Hematopoietic multipotent progenitor cell treated with erythropoietin and hydrocortisone succinate and interleukin-3 and kit ligand, for 17 days (in vitro differentiated cells): ENCODE measurements around the gene ALDH8A1.

Source experiments
- DNase-seq: peaks from one replicate; pipeline ENCODE4 v3.0.0-alpha.2; 2015; ENCODE audit warnings: low spot score

Gene ALDH8A1

DNA sequence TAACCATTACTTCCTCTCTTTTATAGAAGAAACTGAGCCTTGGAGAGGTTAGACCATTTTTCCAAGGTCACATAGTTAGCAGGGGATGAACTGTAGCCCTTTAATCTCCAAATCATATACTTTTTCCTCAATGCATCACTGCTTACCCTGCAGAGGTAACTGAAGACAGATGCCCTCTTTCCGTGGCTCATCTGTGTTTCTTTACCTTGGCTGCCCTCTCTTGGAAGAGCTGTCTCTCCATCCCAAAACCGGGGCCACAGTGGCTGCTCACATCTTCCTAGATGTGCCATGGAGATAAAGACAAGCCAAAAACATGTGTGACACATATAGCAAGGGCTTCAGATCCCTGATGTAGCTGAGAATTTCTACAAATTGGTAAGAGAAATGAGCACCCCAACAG is 581 bp upstream of the ALDH8A1 start:
- no peak for DNase-seq

DNA sequence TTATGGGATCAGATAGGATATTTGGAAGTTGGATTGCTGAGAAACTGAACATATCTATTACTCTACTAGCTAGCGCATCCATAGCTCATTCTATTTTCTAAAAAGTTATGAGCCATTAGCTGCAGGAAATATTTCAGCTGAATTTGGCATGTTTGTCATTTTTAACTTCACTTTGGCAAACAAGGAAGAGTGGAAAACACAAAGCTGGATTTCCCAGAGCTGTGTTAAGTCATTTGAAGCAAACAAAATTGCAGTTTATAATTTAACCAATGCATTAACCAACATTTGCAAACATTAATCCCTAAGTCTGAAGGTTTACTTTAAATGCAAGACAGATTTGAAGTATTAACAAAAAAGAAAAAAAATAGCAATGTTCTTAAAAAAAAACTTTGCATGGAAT is 1.2 kb downstream of the ALDH8A1 start:
- DNase-seq: no peak

DNA sequence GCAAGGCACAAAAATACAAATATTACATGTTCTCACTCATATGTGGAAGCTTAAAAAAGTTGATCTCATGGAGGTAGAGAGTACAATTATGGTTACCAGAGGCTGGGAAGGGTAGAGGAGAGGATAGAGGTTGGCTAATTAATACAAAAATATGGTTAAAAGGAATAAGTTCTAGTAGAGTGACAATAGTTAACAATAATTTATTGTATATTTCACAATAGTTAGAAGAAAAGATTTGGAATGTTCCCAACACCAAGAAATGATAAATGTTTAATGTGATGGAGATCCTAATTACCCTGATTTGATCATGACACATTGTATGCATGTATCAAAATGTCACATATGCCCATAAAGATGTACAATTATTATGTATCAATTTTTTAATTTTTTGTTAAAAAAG is 1.8 kb downstream of the ALDH8A1 start:
- DNase-seq: no peak

GRCh38 chr6:134945045-134945444 is 4.9 kb downstream of the ALDH8A1 start:
- no peak for DNase-seq

DNA sequence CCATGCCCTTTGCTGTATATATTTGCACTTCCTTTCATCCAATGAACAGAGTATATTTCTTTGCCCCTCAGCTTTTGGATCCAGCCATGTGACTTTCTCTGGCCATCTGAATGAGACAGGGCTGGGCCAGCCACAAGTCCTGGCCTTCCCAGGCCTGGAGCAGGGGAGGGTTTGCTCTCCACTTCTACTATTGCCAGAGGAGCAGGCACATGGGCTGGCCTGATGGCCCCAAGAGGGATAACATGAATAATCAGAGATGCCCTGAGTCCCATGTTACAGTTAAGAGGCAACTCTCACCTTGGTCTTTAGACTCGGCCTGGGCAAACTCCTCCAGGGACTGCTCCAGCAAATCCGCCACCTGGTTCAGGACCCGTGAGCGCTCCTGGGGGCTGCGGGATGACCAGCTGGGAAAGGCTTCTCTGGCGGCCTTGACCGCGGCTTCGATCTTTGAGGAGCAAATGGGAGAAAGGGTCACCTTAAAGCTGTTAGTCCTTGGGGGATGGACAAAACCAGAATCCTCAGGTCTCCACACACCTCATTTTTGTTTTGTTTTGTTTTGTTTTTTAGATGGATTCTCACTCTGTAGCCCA is 6.3 kb downstream of the ALDH8A1 start:
- DNase-seq: no peak

- DNase-seq: no peak
Observed at GRCh38 chr6:134938896-134939295, 11.0 kb downstream of the ALDH8A1 start.

- DNase-seq: no peak
Observed at GRCh38 chr6:134937426-134937825, 12.5 kb downstream of the ALDH8A1 start.

- no peak for DNase-seq
Observed at GRCh38 chr6:134936931-134937330, 13.0 kb downstream of the ALDH8A1 start.

- no peak for DNase-seq
Observed at GRCh38 chr6:134936476-134936875, 13.4 kb downstream of the ALDH8A1 start.

- DNase-seq: no peak
Observed at GRCh38 chr6:134934793-134935485, 15.0 kb downstream of the ALDH8A1 start.

DNA sequence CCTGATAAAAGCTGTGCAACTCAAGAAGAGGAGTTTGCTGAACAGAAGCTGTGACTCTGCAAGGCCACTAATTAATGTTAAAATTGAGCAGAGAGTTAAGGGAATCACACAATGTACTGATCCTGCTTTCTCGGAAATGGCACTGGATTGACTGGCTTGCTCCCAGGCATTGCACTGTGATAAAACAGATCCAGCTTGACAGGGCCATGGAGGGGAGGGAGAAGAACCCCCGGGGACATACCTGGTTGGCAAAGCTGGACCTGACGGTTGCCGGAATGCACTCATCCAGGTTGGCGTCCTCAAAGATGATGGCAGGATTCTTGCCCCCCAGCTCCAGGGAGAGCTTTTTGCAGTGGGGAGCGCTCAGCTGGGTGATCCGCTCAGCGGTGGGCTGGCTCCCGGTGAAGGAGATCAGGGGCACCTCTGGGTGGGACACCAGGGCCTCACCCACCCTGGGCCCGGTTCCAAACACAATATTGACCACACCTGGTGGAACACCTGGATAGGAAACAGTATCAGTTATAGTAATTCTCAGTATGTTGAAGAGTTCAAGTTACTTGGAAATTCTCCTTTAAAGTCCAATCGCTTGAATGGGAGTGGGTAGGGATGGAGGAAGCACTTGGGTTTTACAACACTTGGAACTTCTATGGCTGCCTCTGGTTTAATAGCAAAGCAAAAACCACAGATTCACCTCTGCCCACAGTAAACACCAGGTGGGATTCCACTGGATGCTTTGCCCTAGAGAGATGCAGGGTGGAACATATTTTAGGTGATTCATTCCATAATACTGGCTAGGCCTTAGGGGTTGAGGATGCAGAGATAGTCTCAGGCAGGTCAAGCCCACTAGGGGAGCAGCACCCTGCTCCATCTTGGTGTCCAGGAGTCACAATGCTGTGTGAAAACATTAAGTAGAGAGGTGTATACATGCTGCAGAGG is 17.1 kb downstream of the ALDH8A1 start:
- no peak for DNase-seq

DNA sequence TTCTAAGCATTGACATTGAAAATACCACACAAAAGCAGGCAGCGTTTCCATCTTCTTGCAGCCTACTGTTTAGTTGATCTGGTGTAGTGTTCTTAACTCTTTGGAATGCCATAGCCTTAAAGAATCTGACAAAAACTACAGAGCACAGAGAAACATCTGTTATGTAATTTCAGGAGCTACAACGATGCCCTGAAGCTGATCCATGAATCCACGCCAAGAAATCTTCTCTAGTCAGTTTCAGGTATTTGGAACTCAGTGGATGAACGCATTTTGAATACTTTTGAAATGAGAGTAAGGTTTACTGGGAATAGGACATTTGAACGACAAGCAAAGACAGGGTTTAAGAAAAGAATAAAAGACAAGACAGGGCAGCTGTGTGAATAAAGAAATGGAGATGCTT is 17.8 kb downstream of the ALDH8A1 start:
- DNase-seq: no peak

DNA sequence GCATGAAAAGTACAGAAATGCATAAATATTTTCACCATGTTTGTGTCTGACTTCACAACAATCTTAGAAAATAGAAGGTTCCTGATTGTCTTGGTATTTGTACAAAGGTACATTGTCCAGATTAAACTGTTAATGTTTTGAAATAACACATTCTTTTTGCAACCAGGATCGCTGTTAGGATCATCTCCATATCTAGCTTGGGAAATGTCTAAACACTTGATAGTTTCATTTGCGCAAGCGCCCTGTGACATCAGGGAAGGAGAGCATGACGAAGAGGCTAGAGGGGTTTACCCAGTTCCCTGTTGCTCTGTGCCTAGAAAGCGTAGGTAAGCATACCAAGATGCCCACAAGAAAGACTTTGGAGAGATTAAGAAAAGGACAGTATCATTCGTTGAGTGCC is 19.4 kb downstream of the ALDH8A1 start:
- DNase-seq: no peak

- DNase-seq: no peak
Observed at GRCh38 chr6:134928151-134928900, 21.6 kb downstream of the ALDH8A1 start.

DNA sequence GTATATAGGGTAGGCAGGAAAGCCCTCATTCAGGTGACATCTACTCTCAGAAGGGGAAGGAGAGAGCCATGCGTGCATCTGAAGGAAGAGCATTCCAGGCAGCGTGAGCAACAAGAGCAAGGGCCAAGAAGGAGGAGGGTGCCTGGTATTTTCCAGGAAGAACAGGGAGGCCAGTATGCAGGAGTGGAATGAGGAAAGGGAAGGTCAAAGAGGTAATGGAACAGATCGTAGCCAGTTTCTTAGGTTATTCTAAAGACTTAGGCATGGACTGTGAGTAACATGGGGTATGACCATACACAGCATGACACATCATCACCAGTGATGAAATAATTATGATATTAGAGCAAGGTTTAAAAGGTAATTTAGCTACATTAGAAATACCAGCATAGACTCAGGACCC is 24.1 kb downstream of the ALDH8A1 start:
- no peak for DNase-seq

GRCh38 chr6:134921721-134922261 is 28.1 kb downstream of the ALDH8A1 start:
- no peak for DNase-seq

GRCh38 chr6:134921276-134921675 is 28.6 kb downstream of the ALDH8A1 start:
- DNase-seq: no peak

DNA sequence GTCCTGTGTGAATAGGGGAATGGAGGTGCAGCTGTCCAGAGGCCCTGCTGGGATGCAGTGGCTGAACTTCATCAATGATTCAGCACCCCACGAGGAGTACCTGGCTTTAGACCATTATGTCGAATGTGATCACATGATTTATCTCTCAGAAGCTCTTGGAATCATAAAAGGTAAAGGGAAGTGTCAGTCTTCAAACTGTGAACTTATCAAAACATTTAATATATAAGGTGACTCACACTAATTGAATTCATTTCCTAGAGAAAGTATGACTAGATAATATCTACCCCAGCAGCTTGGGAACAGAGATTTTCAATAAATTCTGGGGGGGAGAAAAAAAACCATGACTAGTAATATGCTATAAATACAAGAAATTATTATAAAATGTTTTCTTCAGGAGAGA is 29.5 kb downstream of the ALDH8A1 start:
- no peak for DNase-seq

DNA sequence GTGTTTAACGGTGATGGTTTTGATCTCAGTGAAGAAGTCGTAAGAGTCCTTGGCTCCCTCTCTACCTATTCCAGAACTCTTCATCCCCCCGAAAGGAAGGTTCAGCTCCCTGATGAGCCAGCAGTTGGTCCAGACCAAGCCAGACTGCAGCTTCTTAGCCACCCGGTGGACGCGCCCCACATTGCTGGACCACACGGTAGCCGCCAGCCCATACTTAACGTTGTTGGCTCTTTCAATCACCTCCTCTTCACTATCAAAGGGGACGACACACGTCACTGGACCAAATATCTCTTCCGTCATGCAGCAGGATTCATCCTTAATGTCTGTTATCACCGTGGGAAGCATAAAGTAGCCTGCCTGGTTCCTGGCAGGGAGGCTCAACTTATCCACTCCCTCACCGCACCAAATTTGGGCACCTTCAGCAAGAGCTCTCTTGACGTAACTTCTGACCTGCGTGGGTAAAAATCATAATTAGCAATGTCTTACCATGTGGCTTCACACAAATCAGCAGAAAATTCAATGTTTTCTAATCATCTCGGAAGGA is 31.4 kb downstream of the ALDH8A1 start:
- DNase-seq: no peak

- no peak for DNase-seq
Observed at GRCh38 chr6:134911547-134911946, 38.4 kb downstream of the ALDH8A1 start.

GRCh38 chr6:134910593-134910935 is 39.3 kb downstream of the ALDH8A1 start:
- no peak for DNase-seq
